K562 (cell line): ENCODE data around the gene ZNF429.

ENCODE experiments used
- CTCF ChIP-seq, 3 experiments: IDR thresholded peaks in 2 of 3; conservative IDR thresholded peaks in 1 of 3; 2 replicates each; pipeline ENCODE4 v1.5.1; 2011 to 2012; ENCODE audit warnings: low read length in 3 of 3, mild to moderate bottlenecking in 3 of 3, control low read depth in 2 of 3, improper control_type of control experiment in 1 of 3, inconsistent platforms in 1 of 3, low read depth in 1 of 3, mixed read lengths in 1 of 3, moderate library complexity in 1 of 3; ENCODE audit not compliant: insufficient read depth in 2 of 3
- EP300 ChIP-seq: IDR thresholded peaks from 2 replicates; pipeline ENCODE4 v1.6.1; 2012; ENCODE audit warnings: low read length, improper control_type of control experiment
- KDM5B ChIP-seq: fragments of 200-600 bp; sonication (generic); IDR thresholded peaks from 2 replicates; pipeline ENCODE4 v1.6.1; 2012; ENCODE audit warnings: low read depth, mild to moderate bottlenecking, moderate library complexity, low read length, control low read depth, inconsistent platforms; ENCODE audit not compliant: insufficient replicate concordance
- MYC ChIP-seq, 2 experiments: fragments of 250-450 bp in 1 of 2; sonication (Bioruptor Pico) in 1 of 2; IDR thresholded peaks; 2 replicates each; pipeline versions ENCODE4 v1.5.1 to v1.6.1; 2012 to 2021; ENCODE audit warnings: low read depth in 2 of 2, borderline replicate concordance in 1 of 2, improper control_type of control experiment in 1 of 2, low read length in 1 of 2, mild to moderate bottlenecking in 1 of 2, moderate library complexity in 1 of 2
- NCOA2 ChIP-seq, 2 experiments: fragments of 450-650 bp; IDR thresholded peaks; 2 replicates each; pipeline ENCODE4 v1.6.1; 2018; ENCODE audit warnings: mild to moderate bottlenecking in 2 of 2, moderate library complexity in 1 of 2; ENCODE audit not compliant: partially characterized antibody in 2 of 2
- SLC30A9 ChIP-seq: fragments of 250-450 bp; sonication (Bioruptor Pico); IDR thresholded peaks from 2 replicates; pipeline ENCODE4 v1.8.0; 2022; ENCODE audit warnings: mild to moderate bottlenecking, moderate library complexity

- TF ChIP-seq EP300 (no peak), NCOA2 (IDR thresholded peaks at IDR 0.05; ENCODE audit: partially characterized antibody in 2 of 2) (no peak), MYC (IDR thresholded peaks at IDR 0.05; ENCODE audit: low read depth, low read length) (no peak), MYC (CRISPR knock-in tag; IDR thresholded peaks at IDR 0.05; ENCODE audit: borderline replicate concordance, low read depth) (no peak), CTCF (IDR thresholded peaks at IDR 0.05 in 2 of 3, conservative IDR thresholded peaks at IDR 0.05 in 1 of 3; ENCODE audit: insufficient read depth in 2 of 3, low read depth in 1 of 3, low read length in 3 of 3) (no peak), SLC30A9 (no peak), KDM5B (no peak)
Measured at GRCh38 chr19:21602082-21602658, 96.8 kb downstream of the ZNF429 start.
